GM23338 (cell line): ENCODE results near the gene EDDM13. TPM values are rescaled to one million over a fixed set of nuclear protein-coding genes. Genes with fewer than 3 reads are reported as not detected.

Experiments
- ATAC-seq: fragments of 200-7000 bp; cut with Tn5 transposase; 3 replicates; pipeline ENCODE4 v1.9.1; 2020
- DNase-seq: peaks from one replicate; pipeline ENCODE4 v3.0.0-alpha.2; 2015; ENCODE audit warnings: low spot score
- H2AFZ ChIP-seq: fragments of 200-600 bp; sonication (generic); 2 replicates; pipeline ENCODE4 v1.8.0; 2016; ENCODE audit warnings: antibody characterized with exemption, mild to moderate bottlenecking, moderate library complexity
- H3F3A ChIP-seq: fragments of 200-600 bp; sonication (generic); replicated peaks from 2 replicates; pipeline ENCODE4 v1.8.0; 2017; ENCODE audit warnings: antibody characterized with exemption, mixed run types, low read depth
- H3K27ac ChIP-seq: fragments of 200-600 bp; sonication (generic); 2 replicates; pipeline ENCODE4 v1.6.1; 2016; ENCODE audit warnings: low read depth
- H3K27me3 ChIP-seq: fragments of 200-600 bp; sonication (generic); 2 replicates; pipeline ENCODE4 v1.8.0; 2016; ENCODE audit warnings: mild to moderate bottlenecking, mixed run types, moderate library complexity; ENCODE audit not compliant: insufficient read depth
- H3K36me3 ChIP-seq: fragments of 200-600 bp; sonication (generic); 2 replicates; pipeline ENCODE4 v1.8.0; 2016; ENCODE audit warnings: mild to moderate bottlenecking; ENCODE audit not compliant: insufficient read depth
- H3K4me1 ChIP-seq: fragments of 200-600 bp; sonication (generic); 2 replicates; pipeline ENCODE4 v1.8.0; 2016; ENCODE audit warnings: mild to moderate bottlenecking, moderate library complexity; ENCODE audit not compliant: insufficient read depth
- H3K4me2 ChIP-seq: fragments of 200-600 bp; sonication (generic); 2 replicates; pipeline ENCODE4 v1.7.1; 2017; ENCODE audit warnings: mixed run types
- H3K4me3 ChIP-seq: fragments of 200-600 bp; sonication (generic); 2 replicates; pipeline ENCODE4 v1.6.1; 2016; ENCODE audit warnings: mixed run types
- H3K79me2 ChIP-seq: fragments of 200-600 bp; sonication (generic); replicated peaks from 2 replicates; pipeline ENCODE4 v1.8.0; 2017; ENCODE audit warnings: mild to moderate bottlenecking; ENCODE audit not compliant: insufficient read depth
- H3K9me2 ChIP-seq: fragments of 200-600 bp; sonication (generic); 2 replicates; pipeline ENCODE4 v1.8.0; 2017; ENCODE audit not compliant: insufficient read depth
- H4K20me1 ChIP-seq: fragments of 200-600 bp; sonication (generic); replicated peaks from 2 replicates; pipeline ENCODE4 v1.8.0; 2017; ENCODE audit warnings: mild to moderate bottlenecking; ENCODE audit not compliant: insufficient read depth
- H3K27ac Mint-ChIP-seq: 2 replicates; pipeline ENCODE4 v1.8.0; 2020; ENCODE audit warnings: inconsistent platforms, mild to moderate bottlenecking, moderate library complexity, mixed read lengths
- H3K27me3 Mint-ChIP-seq: 3 replicates; pipeline ENCODE4 v1.8.0; 2022; ENCODE audit warnings: low read depth, mild to moderate bottlenecking, moderate library complexity, mixed read lengths, inconsistent platforms; ENCODE audit not compliant: insufficient read depth, poor library complexity
- H3K36me3 Mint-ChIP-seq: 3 replicates; pipeline ENCODE4 v1.8.0; 2021; ENCODE audit warnings: low read depth, mild to moderate bottlenecking, inconsistent platforms, moderate library complexity, mixed read lengths
- H3K4me1 Mint-ChIP-seq: 3 replicates; pipeline ENCODE4 v1.8.0; 2020; ENCODE audit warnings: mild to moderate bottlenecking, inconsistent platforms, mixed read lengths
- H3K4me3 Mint-ChIP-seq: 3 replicates; pipeline ENCODE4 v1.8.0; 2021; ENCODE audit warnings: moderate library complexity, mild to moderate bottlenecking, inconsistent platforms, mixed read lengths
- H3K9me3 Mint-ChIP-seq: 3 replicates; pipeline ENCODE4 v1.8.0; 2020; ENCODE audit warnings: moderate library complexity, mild to moderate bottlenecking, inconsistent platforms, mixed read lengths
- CREB1 ChIP-seq: fragments of 250-450 bp; sonication (Bioruptor Pico); IDR thresholded peaks from 2 replicates; pipeline ENCODE4 v1.5.0; 2020; ENCODE audit warnings: low read depth, mild to moderate bottlenecking, moderate library complexity
- CTCF ChIP-seq, 2 experiments: fragments of 200-600 bp in 1 of 2; sonication (generic) in 1 of 2; conservative IDR thresholded peaks; 2 replicates each; pipeline versions ENCODE4 v1.5.1 to v1.6.1; 2016 to 2017; ENCODE audit warnings: antibody characterized with exemption in 2 of 2, low read depth in 2 of 2, mild to moderate bottlenecking in 2 of 2, moderate library complexity in 1 of 2
- ETS1 ChIP-seq: IDR thresholded peaks from 2 replicates; pipeline ENCODE4 v1.6.1; 2016; ENCODE audit warnings: antibody characterized with exemption
- EZH2 ChIP-seq: fragments of 200-600 bp; sonication (generic); IDR thresholded peaks from one replicate; pipeline ENCODE4 v1.8.0; 2017; ENCODE audit warnings: antibody characterized with exemption, mild to moderate bottlenecking, low read depth; ENCODE audit not compliant: unreplicated experiment
- EZH2phosphoT487 ChIP-seq: fragments of 200-600 bp; sonication (generic); IDR thresholded peaks from one replicate; pipeline ENCODE4 v1.8.1; 2018; ENCODE audit warnings: antibody characterized with exemption; ENCODE audit not compliant: unreplicated experiment
- NANOG ChIP-seq: IDR thresholded peaks from 2 replicates; pipeline ENCODE4 v1.6.1; 2016; ENCODE audit warnings: antibody characterized with exemption, borderline replicate concordance
- REST ChIP-seq: IDR thresholded peaks from one replicate; pipeline ENCODE4 v1.6.1; 2018; ENCODE audit warnings: antibody characterized with exemption; ENCODE audit not compliant: unreplicated experiment
- ZNF114 ChIP-seq: fragments of 250-450 bp; sonication (Bioruptor Pico); IDR thresholded peaks from 2 replicates; pipeline ENCODE4 v1.5.0; 2020; ENCODE audit warnings: mild to moderate bottlenecking, moderate library complexity
- ZNF331 ChIP-seq: fragments of 250-450 bp; sonication (Bioruptor Pico); IDR thresholded peaks from 2 replicates; pipeline ENCODE4 v1.5.0; 2020; ENCODE audit warnings: low read depth, mild to moderate bottlenecking, moderate library complexity
- polyA plus RNA-seq: library from polyadenylated mRNA; unstranded; fragments of >200 nt; fragmentation: Nextera tagmentation; extraction: Ambion mirVana; gene quantifications from 2 replicates; pipeline ENCODE4 v1.2.1, GENCODE V29; 2016
- total RNA-seq: library from RNA; depleted of rRNA; stranded (reverse); fragments of >200 nt; shearing (Covaris generic); gene quantifications from 2 replicates; pipeline ENCODE4 v1.2.3, GENCODE V29; 2014

The EDDM13 gene
- total and polyA plus RNA-seq, 2 experiments from 2014 or later, result 0.68 TPM; not detected in 1

GRCh38 chr19:56270676-56271075 is 1.9 kb upstream of the EDDM13 start:
- no peaks in the 10 kb centered on the region for H3K4me1 ChIP-seq
- no peak overlapping the region for H3K27ac ChIP-seq
- no peaks in the 10 kb centered on the region for H3K79me2 ChIP-seq
- no peaks in the 10 kb centered on the region for H3K36me3 Mint-ChIP-seq
- DNase-seq (no peak), ATAC-seq (no peak)
- no peak overlapping the region for H3K27ac Mint-ChIP-seq
- no peaks in the 10 kb centered on the region for H3K27me3 Mint-ChIP-seq
- no peak overlapping the region for H3K4me2 ChIP-seq
- no peaks in the 10 kb centered on the region for H3K9me2 ChIP-seq
- H3K4me3 Mint-ChIP-seq, result no peak overlapping the region
- no peaks in the 10 kb centered on the region for H3K27me3 ChIP-seq
- no peaks in the 10 kb centered on the region for H4K20me1 ChIP-seq
- no peaks in the 10 kb centered on the region for H3F3A ChIP-seq
- no peaks in the 10 kb centered on the region for H3K9me3 Mint-ChIP-seq
- H3K4me3 ChIP-seq, result no peak overlapping the region
- H3K4me1 Mint-ChIP-seq, result no peaks in the 10 kb centered on the region
- TF ChIP-seq ETS1, result no peak
- TF ChIP-seq CTCF (conservative IDR thresholded peaks at IDR 0.05; ENCODE audit: low read depth in 2 of 2), result no peak
- no peak for TF ChIP-seq NANOG
- TF ChIP-seq EZH2, result no peak
- TF ChIP-seq EZH2phosphoT487, result no peak
- TF ChIP-seq REST, result no peak
- TF ChIP-seq ZNF114 (CRISPR knock-in tag), result no peak
- no peak overlapping the region for H2AFZ ChIP-seq
- H3K36me3 ChIP-seq, result no peaks in the 10 kb centered on the region

GRCh38 chr19:56271151-56271550 is 1.4 kb upstream of the EDDM13 start:
- Histone ChIP-seq H3K27me3 (no peaks in the 10 kb centered on the region), H3K36me3 (no peaks in the 10 kb centered on the region), H4K20me1 (no peaks in the 10 kb centered on the region), H3F3A (no peaks in the 10 kb centered on the region), H3K9me2 (no peaks in the 10 kb centered on the region), H3K27ac (no peak overlapping the region), H3K4me3 (no peak overlapping the region), H2AFZ (no peak overlapping the region), H3K79me2 (no peaks in the 10 kb centered on the region), H3K4me1 (no peaks in the 10 kb centered on the region), H3K4me2 (no peak overlapping the region)
- no peak for TF ChIP-seq EZH2phosphoT487
- no peak for TF ChIP-seq REST
- no peak for TF ChIP-seq ZNF331 (CRISPR knock-in tag)
- no peak for TF ChIP-seq NANOG
- no peak for TF ChIP-seq CREB1 (CRISPR knock-in tag)
- no peak for TF ChIP-seq CTCF (conservative IDR thresholded peaks at IDR 0.05; ENCODE audit: low read depth in 2 of 2)
- H3K27me3 Mint-ChIP-seq, result no peaks in the 10 kb centered on the region
- no peak overlapping the region for H3K27ac Mint-ChIP-seq
- DNase-seq (no peak), ATAC-seq (no peak)
- H3K9me3 Mint-ChIP-seq, result no peaks in the 10 kb centered on the region; the same call in 2 of the 3 replicates
- no peaks in the 10 kb centered on the region for H3K4me1 Mint-ChIP-seq
- H3K4me3 Mint-ChIP-seq, result no peak overlapping the region
- H3K36me3 Mint-ChIP-seq, result no peaks in the 10 kb centered on the region
